ENCODE results near the gene TXLNA. TPM values are rescaled to one million over a fixed set of nuclear protein-coding genes. Genes with fewer than 3 reads are reported as not detected.

Gene TXLNA
- total RNA-seq, 1 experiment from 2014 or later: 35.0 TPM

GRCh38 chr1:32197074-32197473 is 17.6 kb downstream of the TXLNA start:
- Mint-ChIP-seq H3K4me1 (ENCODE audit: low read depth, unreplicated experiment) (no peaks in the 10 kb centered on the region), H3K27me3 (ENCODE audit: insufficient read depth, unreplicated experiment) (no peaks in the 10 kb centered on the region), H3K4me3 (ENCODE audit: unreplicated experiment) (no peak overlapping the region), H3K27ac (ENCODE audit: unreplicated experiment) (no peak overlapping the region), H3K9me3 (ENCODE audit: unreplicated experiment) (no peaks in the 10 kb centered on the region), H3K36me3 (ENCODE audit: insufficient read depth, unreplicated experiment) (peaks cover 52% of the 10 kb centered on the region)
- no TSS peak for BruUV-seq (replicated peaks)
- no peak for DNase-seq
- peaks cover 4% of the 10 kb centered on the region; the same call in 1 of the 2 replicates for H3K4me1 ChIP-seq
- TF ChIP-seq CTCF (IDR thresholded peaks at IDR 0.05; ENCODE audit: insufficient read depth in 1 of 2, low read depth in 1 of 2, low read length in 1 of 2, severe bottlenecking in 1 of 2, unreplicated experiment in 1 of 2): no peak
- H3K36me3 ChIP-seq (ENCODE audit: control insufficient read depth, insufficient read depth, low read length): no peaks in the 10 kb centered on the region
- no peaks in the 10 kb centered on the region for H3K9me3 ChIP-seq
- no peak overlapping the region for H3K4me3 ChIP-seq (ENCODE audit: low read depth, low read length)
- no peaks in the 10 kb centered on the region for H3K27me3 ChIP-seq (replicated peaks; ENCODE audit: control insufficient read depth, insufficient read depth, low read length)
- intact Hi-C loops (cut with micrococcal nuclease; ENCODE audit: unreplicated experiment): no loop called here
- ChIA-PET CTCF (interaction anchor here (0.7 kb wide), 1 partner anchor 408 kb away, joined by 3 read pairs; no protein-coding TSS in a partner anchor), POLR2A (no interaction called here)

GRCh38 chr1:32197837-32198236 is 18.4 kb downstream of the TXLNA start:
- no peaks in the 10 kb centered on the region for H3K4me1 Mint-ChIP-seq (ENCODE audit: low read depth, unreplicated experiment)
- no peaks in the 10 kb centered on the region for H3K27me3 Mint-ChIP-seq (ENCODE audit: insufficient read depth, unreplicated experiment)
- H3K36me3 Mint-ChIP-seq (ENCODE audit: insufficient read depth, unreplicated experiment): peaks cover 47% of the 10 kb centered on the region
- ChIA-PET CTCF (interaction anchor here (0.7 kb wide), 1 partner anchor 409 kb away, joined by 3 read pairs; no protein-coding TSS in a partner anchor), POLR2A (no interaction called here)
- Histone ChIP-seq H3K9me3 (no peaks in the 10 kb centered on the region), H3K27me3 (replicated peaks; ENCODE audit: control insufficient read depth, insufficient read depth, low read length) (no peaks in the 10 kb centered on the region), H3K4me3 (ENCODE audit: low read depth, low read length) (no peak overlapping the region), H3K4me1 (peaks cover 4% of the 10 kb centered on the region; the same call in 1 of the 2 replicates), H3K36me3 (ENCODE audit: control insufficient read depth, insufficient read depth, low read length) (no peaks in the 10 kb centered on the region)
- BruUV-seq (replicated peaks): no TSS peak
- H3K27ac Mint-ChIP-seq (ENCODE audit: unreplicated experiment): no peak overlapping the region
- no peak for DNase-seq
- H3K9me3 Mint-ChIP-seq (ENCODE audit: unreplicated experiment): no peaks in the 10 kb centered on the region
- H3K4me3 Mint-ChIP-seq (ENCODE audit: unreplicated experiment): no peak overlapping the region
- no peak for TF ChIP-seq CTCF (IDR thresholded peaks at IDR 0.05; ENCODE audit: insufficient read depth in 1 of 2, low read depth in 1 of 2, low read length in 1 of 2, severe bottlenecking in 1 of 2, unreplicated experiment in 1 of 2)
- intact Hi-C loops (cut with micrococcal nuclease; ENCODE audit: unreplicated experiment): no loop called here

GRCh38 chr1:32198237-32199042 is 19.0 kb downstream of the TXLNA start:
- Mint-ChIP-seq H3K9me3 (ENCODE audit: unreplicated experiment) (no peaks in the 10 kb centered on the region), H3K27ac (ENCODE audit: unreplicated experiment) (no peak overlapping the region), H3K4me1 (ENCODE audit: low read depth, unreplicated experiment) (no peaks in the 10 kb centered on the region), H3K27me3 (ENCODE audit: insufficient read depth, unreplicated experiment) (no peaks in the 10 kb centered on the region), H3K36me3 (ENCODE audit: insufficient read depth, unreplicated experiment) (peaks cover 42% of the 10 kb centered on the region), H3K4me3 (ENCODE audit: unreplicated experiment) (no peak overlapping the region)
- intact Hi-C loops (cut with micrococcal nuclease; ENCODE audit: unreplicated experiment): no loop called here
- POLR2A ChIA-PET: no interaction called here
- Histone ChIP-seq H3K4me1 (peaks cover 4% of the 10 kb centered on the region; the same call in 1 of the 2 replicates), H3K27me3 (replicated peaks; ENCODE audit: control insufficient read depth, insufficient read depth, low read length) (no peaks in the 10 kb centered on the region), H3K4me3 (ENCODE audit: low read depth, low read length) (no peak overlapping the region), H3K36me3 (ENCODE audit: control insufficient read depth, insufficient read depth, low read length) (no peaks in the 10 kb centered on the region), H3K9me3 (no peaks in the 10 kb centered on the region)
- no peak for DNase-seq
- CTCF ChIA-PET: no interaction called here
- no peak for TF ChIP-seq CTCF (IDR thresholded peaks at IDR 0.05; ENCODE audit: insufficient read depth in 1 of 2, low read depth in 1 of 2, low read length in 1 of 2, severe bottlenecking in 1 of 2, unreplicated experiment in 1 of 2)
- no TSS peak for BruUV-seq (replicated peaks)
